SU-DHL-6 (cell line): ENCODE measurements around the gene RAPGEF6.

Source experiments
- H2AFZ ChIP-seq: fragments of 200-600 bp; sonication (generic); 2 replicates; pipeline ENCODE4 v1.6.1; 2014; ENCODE audit warnings: low read depth, mild to moderate bottlenecking, moderate library complexity, mixed read lengths, antibody characterized with exemption, low read length; ENCODE audit not compliant: severe bottlenecking
- H3F3A ChIP-seq: fragments of 200-600 bp; shearing (Covaris generic); 2 replicates; pipeline ENCODE4 v1.6.0; 2016; ENCODE audit warnings: antibody characterized with exemption, mild to moderate bottlenecking; ENCODE audit not compliant: insufficient read depth
- H3K27ac ChIP-seq: fragments of 200-600 bp; sonication (generic); 2 replicates; pipeline ENCODE4 v1.5.1; 2016; ENCODE audit warnings: low read depth, mild to moderate bottlenecking, low read length, moderate library complexity, mixed read lengths
- H3K27me3 ChIP-seq: fragments of 200-600 bp; sonication (generic), shearing (Covaris generic); 2 replicates; pipeline ENCODE4 v1.6.0; 2014; ENCODE audit warnings: mild to moderate bottlenecking, low read length
- H3K36me3 ChIP-seq: fragments of 200-600 bp; sonication (generic); 2 replicates; pipeline ENCODE4 v1.6.1; 2014; ENCODE audit warnings: mild to moderate bottlenecking, low read length, mixed read lengths
- H3K4me2 ChIP-seq: fragments of 300-600, 200-600 bp; shearing (Covaris generic), sonication (generic); 2 replicates; pipeline ENCODE4 v1.6.0; 2014; ENCODE audit warnings: low read length, low read depth, mild to moderate bottlenecking; ENCODE audit not compliant: poor library complexity, severe bottlenecking
- H3K4me3 ChIP-seq: fragments of 200-600 bp; sonication (generic); 2 replicates; pipeline ENCODE4 v1.5.1; 2014; ENCODE audit warnings: antibody characterized with exemption, low read length, mild to moderate bottlenecking, mixed read lengths; ENCODE audit not compliant: insufficient read depth, poor library complexity, severe bottlenecking
- H3K79me2 ChIP-seq: fragments of 200-600 bp; sonication (generic); 2 replicates; pipeline ENCODE4 v1.6.1; 2014; ENCODE audit warnings: mild to moderate bottlenecking, low read length, moderate library complexity; ENCODE audit not compliant: insufficient read depth
- H3K9ac ChIP-seq: fragments of 200-600 bp; sonication (generic); 2 replicates; pipeline ENCODE4 v1.7.0; 2014; ENCODE audit warnings: mild to moderate bottlenecking, low read length
- H3K9me2 ChIP-seq: fragments of 200-600 bp; sonication (generic); replicated peaks from 2 replicates; pipeline ENCODE4 v1.6.1; 2014; ENCODE audit warnings: low read length; ENCODE audit not compliant: insufficient read depth
- H3K9me3 ChIP-seq: fragments of 200-600 bp; sonication (generic); 2 replicates; pipeline ENCODE4 v1.6.1; 2014; ENCODE audit warnings: low read length, mixed read lengths; ENCODE audit not compliant: insufficient read depth
- H4K20me1 ChIP-seq: fragments of 200-600 bp; sonication (generic); 2 replicates; pipeline ENCODE4 v1.6.1; 2014; ENCODE audit warnings: low read depth, mild to moderate bottlenecking, antibody characterized with exemption, low read length, moderate library complexity, mixed read lengths
- EZH2phosphoT487 ChIP-seq: fragments of 200-600 bp; sonication (generic), shearing (Covaris generic); conservative IDR thresholded peaks from 2 replicates; pipeline ENCODE4 v1.6.1; 2018; ENCODE audit warnings: mild to moderate bottlenecking, antibody characterized with exemption, low read length, moderate library complexity, mixed read lengths
- TF ChIP-seq, protein P1 (sequence below): fragments of 200-600 bp; sonication (generic); IDR thresholded peaks from one replicate; pipeline ENCODE4 v1.5.1; 2017; ENCODE audit warnings: antibody characterized with exemption, mild to moderate bottlenecking, low read length, moderate library complexity; ENCODE audit not compliant: insufficient read depth, poor library complexity, severe bottlenecking

Gene RAPGEF6

DNA sequence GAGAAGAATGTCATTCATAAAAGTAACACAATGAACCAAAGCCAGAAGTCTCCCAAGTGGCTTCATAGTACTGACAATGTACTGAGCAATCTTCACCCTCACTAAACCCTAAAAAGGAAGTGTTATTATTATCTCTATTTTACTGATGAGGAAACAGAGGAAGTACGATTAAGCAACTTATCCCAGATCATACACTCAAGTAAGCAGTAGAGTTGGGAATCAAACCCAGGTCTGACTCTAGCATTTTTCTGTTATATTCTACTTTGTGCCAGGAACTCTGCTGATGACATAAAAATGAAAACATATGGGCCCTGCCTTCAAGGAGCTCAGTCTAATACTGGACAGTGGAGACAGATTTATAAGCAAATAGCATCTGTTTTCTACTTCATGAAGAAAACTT is 109.2 kb downstream of the RAPGEF6 start:
- Histone ChIP-seq H3F3A (no peaks in the 10 kb centered on the region), H3K9ac (no peak overlapping the region)

DNA sequence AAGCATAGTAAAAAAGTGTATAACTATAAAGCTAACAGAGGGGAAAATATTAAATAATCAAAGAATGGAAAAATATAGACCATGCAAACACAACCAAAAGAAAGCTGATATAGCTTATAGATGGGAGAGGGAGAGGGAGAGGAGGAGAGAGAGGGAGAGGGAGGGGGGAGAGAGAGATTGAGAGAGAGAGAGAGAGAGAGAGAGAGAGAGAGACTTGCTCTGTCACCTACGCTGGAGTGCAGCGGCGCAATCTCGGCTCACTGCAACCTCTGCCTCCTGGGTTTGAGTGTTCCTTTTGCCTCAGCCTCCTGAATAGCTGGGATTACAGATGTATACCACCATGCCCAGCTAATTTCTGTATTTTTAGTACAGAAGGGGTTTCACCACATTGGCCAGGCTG is 110.6 kb downstream of the RAPGEF6 start:
- no peak overlapping the region for H3K4me2 ChIP-seq
- H3K79me2 ChIP-seq, result 0 out of 2 replicates have a peak, but pooled peaks cover 6% of the 10 kb centered on the region
- TF ChIP-seq, protein P1, sequence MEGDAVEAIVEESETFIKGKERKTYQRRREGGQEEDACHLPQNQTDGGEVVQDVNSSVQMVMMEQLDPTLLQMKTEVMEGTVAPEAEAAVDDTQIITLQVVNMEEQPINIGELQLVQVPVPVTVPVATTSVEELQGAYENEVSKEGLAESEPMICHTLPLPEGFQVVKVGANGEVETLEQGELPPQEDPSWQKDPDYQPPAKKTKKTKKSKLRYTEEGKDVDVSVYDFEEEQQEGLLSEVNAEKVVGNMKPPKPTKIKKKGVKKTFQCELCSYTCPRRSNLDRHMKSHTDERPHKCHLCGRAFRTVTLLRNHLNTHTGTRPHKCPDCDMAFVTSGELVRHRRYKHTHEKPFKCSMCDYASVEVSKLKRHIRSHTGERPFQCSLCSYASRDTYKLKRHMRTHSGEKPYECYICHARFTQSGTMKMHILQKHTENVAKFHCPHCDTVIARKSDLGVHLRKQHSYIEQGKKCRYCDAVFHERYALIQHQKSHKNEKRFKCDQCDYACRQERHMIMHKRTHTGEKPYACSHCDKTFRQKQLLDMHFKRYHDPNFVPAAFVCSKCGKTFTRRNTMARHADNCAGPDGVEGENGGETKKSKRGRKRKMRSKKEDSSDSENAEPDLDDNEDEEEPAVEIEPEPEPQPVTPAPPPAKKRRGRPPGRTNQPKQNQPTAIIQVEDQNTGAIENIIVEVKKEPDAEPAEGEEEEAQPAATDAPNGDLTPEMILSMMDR, result no peak
- no peak for TF ChIP-seq EZH2phosphoT487
- no peaks in the 10 kb centered on the region for H3K9me2 ChIP-seq
- no peaks in the 10 kb centered on the region for H3F3A ChIP-seq
- H3K4me3 ChIP-seq, result no peak overlapping the region
- H3K36me3 ChIP-seq, result peaks cover 17% of the 10 kb centered on the region; the same call in 1 of the 2 replicates
- H3K9me3 ChIP-seq, result no peaks in the 10 kb centered on the region
- H3K27me3 ChIP-seq, result no peaks in the 10 kb centered on the region
- no peak overlapping the region for H3K27ac ChIP-seq
- H3K9ac ChIP-seq, result no peak overlapping the region
- no peak overlapping the region for H2AFZ ChIP-seq
- peaks cover 3% of the 10 kb centered on the region; the same call in 1 of the 2 replicates for H4K20me1 ChIP-seq

More for the DNA sequence above, 109.2 kb downstream of the RAPGEF6 start:
- Histone ChIP-seq H3K4me3 (no peak overlapping the region), H3K27me3 (no peaks in the 10 kb centered on the region), H3K4me2 (no peak overlapping the region), H4K20me1 (peaks cover 3% of the 10 kb centered on the region; the same call in 1 of the 2 replicates), H3K36me3 (peaks cover 8% of the 10 kb centered on the region; the same call in 1 of the 2 replicates), H3K9me2 (no peaks in the 10 kb centered on the region), H3K27ac (no peak overlapping the region), H2AFZ (no peak overlapping the region), H3K79me2 (0 out of 2 replicates have a peak, but pooled peaks cover 6% of the 10 kb centered on the region), H3K9me3 (no peaks in the 10 kb centered on the region)
- TF ChIP-seq EZH2phosphoT487, result no peak
- TF ChIP-seq, protein P1, result no peak

DNA sequence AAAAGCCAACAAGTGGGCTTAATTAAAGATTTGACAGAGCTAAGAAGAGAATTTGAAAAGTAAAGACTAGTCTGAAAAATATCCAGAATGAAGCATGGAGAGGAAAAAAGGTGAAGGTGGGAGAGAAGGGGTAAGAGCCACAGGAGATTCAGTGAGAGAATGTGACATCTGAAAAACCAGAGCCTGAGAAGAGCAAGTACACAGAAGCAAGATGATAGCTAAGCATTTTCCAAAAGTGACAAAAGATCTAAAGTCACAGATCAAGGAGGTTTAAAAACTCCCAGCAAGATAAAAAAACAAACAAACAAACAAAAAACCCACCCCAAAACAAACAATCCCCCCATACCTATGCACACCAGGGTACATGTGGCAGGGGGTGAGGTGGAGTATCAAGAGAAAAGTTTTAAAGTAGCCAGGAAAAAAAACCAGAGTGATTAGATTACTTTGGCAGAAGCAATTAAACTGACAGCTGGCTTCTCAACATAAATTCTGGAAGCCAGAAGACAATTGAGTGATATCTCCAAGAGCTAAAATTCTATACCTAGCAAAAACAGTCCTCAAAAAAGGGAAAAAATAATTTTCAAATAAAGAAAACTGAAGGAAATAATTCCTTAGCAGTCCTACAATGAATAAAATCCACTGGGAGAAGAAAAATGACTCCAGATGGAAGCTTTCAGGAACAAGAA is 111.4 kb downstream of the RAPGEF6 start:
- no peaks in the 10 kb centered on the region for H3K9me3 ChIP-seq
- no peak overlapping the region for H2AFZ ChIP-seq
- no peaks in the 10 kb centered on the region for H3K27me3 ChIP-seq
- peaks cover 20% of the 10 kb centered on the region; the same call in 1 of the 2 replicates for H3K36me3 ChIP-seq
- H3F3A ChIP-seq, result no peaks in the 10 kb centered on the region
- H3K4me3 ChIP-seq, result no peak overlapping the region
- no peak overlapping the region for H3K4me2 ChIP-seq
- 0 out of 2 replicates have a peak, but pooled peaks cover 6% of the 10 kb centered on the region for H3K79me2 ChIP-seq
- no peak overlapping the region for H3K27ac ChIP-seq
- no peak for TF ChIP-seq EZH2phosphoT487
- TF ChIP-seq, protein P1, result no peak
- H3K9ac ChIP-seq, result no peak overlapping the region
- peaks cover 3% of the 10 kb centered on the region; the same call in 1 of the 2 replicates for H4K20me1 ChIP-seq
- H3K9me2 ChIP-seq, result no peaks in the 10 kb centered on the region
